ENCODE data around the gene DAZAP2. TPM values are rescaled to one million over a fixed set of nuclear protein-coding genes. Genes with fewer than 3 reads are reported as not detected.
"Not testable (repeated sequence)": the region's sequence is repeated elsewhere in the genome, so short reads cannot be mapped to it uniquely, and the experiment has no call there.

DAZAP2 gene
- total RNA-seq, 4 donors from 2014 or later = 172 to 424 (median 256) TPM

- H3K4me3 ChIP-seq (ENCODE audit: low read depth, poor library complexity, severe bottlenecking) = no peak overlapping the region
- intact Hi-C loops (cut with DNase I; ENCODE audit: low total_unique reads) = no loop called here
- no peak for DNase-seq (ENCODE audit: low spot score in 2 of 2)
- WGBS, 2 donors = 86 to 91% methylated on average over 11 of the region's 11 CpGs
- TF ChIP-seq, protein P1, sequence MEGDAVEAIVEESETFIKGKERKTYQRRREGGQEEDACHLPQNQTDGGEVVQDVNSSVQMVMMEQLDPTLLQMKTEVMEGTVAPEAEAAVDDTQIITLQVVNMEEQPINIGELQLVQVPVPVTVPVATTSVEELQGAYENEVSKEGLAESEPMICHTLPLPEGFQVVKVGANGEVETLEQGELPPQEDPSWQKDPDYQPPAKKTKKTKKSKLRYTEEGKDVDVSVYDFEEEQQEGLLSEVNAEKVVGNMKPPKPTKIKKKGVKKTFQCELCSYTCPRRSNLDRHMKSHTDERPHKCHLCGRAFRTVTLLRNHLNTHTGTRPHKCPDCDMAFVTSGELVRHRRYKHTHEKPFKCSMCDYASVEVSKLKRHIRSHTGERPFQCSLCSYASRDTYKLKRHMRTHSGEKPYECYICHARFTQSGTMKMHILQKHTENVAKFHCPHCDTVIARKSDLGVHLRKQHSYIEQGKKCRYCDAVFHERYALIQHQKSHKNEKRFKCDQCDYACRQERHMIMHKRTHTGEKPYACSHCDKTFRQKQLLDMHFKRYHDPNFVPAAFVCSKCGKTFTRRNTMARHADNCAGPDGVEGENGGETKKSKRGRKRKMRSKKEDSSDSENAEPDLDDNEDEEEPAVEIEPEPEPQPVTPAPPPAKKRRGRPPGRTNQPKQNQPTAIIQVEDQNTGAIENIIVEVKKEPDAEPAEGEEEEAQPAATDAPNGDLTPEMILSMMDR (IDR thresholded peaks at IDR 0.05) = no peak
- TF ChIP-seq POLR2A (IDR thresholded peaks at IDR 0.05) = no peak
These were observed 7.0 kb downstream of the DAZAP2 start for GRCh38 chr12:51245476-51246253.

- TF ChIP-seq, protein P1 (IDR thresholded peaks at IDR 0.05) = no peak
- no peak for TF ChIP-seq POLR2A (IDR thresholded peaks at IDR 0.05)
- DNase-seq (ENCODE audit: low spot score in 2 of 2) = no peak
- intact Hi-C loops (cut with DNase I; ENCODE audit: low total_unique reads) = no loop called here
- H3K4me3 ChIP-seq (ENCODE audit: low read depth, poor library complexity, severe bottlenecking) = no peak overlapping the region
- WGBS, 2 donors = 42 to 58% methylated on average over 7 of the region's 7 CpGs
These were observed 7.7 kb downstream of the DAZAP2 start for GRCh38 chr12:51246254-51246853.

DNA sequence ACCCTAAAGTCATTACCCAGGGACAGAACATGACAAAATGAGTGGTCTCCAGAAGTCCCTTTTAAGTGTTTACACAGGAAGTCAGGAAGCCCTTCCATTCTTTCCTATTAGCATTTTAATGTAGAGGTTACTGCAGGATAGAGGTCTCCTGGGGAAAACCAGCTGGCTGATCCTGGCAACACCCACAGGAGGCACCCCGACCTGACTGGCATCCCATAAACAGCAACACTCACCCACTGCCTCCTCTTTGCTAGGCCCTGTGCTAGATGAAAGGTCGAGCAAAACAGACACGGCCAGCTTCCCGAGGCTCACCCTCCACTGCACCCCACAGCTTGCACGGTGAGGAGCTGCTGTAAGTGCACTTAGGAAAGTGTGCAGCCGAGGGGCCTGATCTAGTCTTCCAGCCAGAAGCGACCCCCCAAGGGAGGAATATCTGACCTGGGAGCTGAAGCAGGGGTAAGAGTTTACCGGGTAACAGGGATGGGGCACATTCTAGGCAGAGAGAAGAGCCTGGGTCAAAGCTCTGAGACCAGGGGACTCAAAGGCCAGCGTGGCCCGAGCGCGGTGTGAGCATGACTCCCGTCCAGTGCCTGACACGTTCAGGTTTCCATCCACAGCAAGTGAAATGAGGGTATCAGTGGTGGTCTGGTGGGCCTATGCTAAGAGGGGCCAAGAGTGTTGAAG lies 9.0 kb downstream of the DAZAP2 start:
- H3K4me3 ChIP-seq (ENCODE audit: low read depth, poor library complexity, severe bottlenecking) = no peak overlapping the region
- DNase-seq (ENCODE audit: low spot score in 2 of 2) = no peak
- 71 to 80% methylated on average over 14 of the region's 14 CpGs for WGBS, 2 donors
- intact Hi-C loops (cut with DNase I; ENCODE audit: low total_unique reads) = no loop called here
- TF ChIP-seq, protein P1 (IDR thresholded peaks at IDR 0.05) = no peak
- no peak for TF ChIP-seq POLR2A (IDR thresholded peaks at IDR 0.05)

DNA sequence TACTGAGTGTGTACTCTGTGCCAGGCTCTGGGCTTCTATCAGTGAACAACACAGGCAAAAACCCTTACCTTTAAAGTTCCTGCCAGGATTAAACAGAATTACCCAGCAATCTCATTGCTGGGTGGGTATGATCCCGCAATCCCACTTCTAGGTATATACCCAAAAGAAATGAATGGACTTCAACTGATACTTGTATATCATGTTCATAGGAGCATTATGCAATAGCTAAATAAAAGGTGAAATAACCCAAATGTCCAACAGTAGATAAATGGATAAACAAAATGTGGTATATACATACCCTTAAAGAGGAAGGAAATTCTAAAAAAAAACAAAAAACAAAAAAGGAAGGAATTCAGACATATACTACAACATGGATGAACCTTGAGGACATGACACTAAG lies 14.7 kb downstream of the DAZAP2 start:
- no peak for TF ChIP-seq POLR2A (IDR thresholded peaks at IDR 0.05)
- TF ChIP-seq, protein P1 (IDR thresholded peaks at IDR 0.05) = no peak
- H3K4me3 ChIP-seq (ENCODE audit: low read depth, poor library complexity, severe bottlenecking) = no peak overlapping the region
- DNase-seq (ENCODE audit: low spot score in 2 of 2) = no peak
- intact Hi-C loops (cut with DNase I; ENCODE audit: low total_unique reads) = no loop called here
- WGBS, 2 donors = 100% methylated on average over 1 of the region's 1 CpG

DNA sequence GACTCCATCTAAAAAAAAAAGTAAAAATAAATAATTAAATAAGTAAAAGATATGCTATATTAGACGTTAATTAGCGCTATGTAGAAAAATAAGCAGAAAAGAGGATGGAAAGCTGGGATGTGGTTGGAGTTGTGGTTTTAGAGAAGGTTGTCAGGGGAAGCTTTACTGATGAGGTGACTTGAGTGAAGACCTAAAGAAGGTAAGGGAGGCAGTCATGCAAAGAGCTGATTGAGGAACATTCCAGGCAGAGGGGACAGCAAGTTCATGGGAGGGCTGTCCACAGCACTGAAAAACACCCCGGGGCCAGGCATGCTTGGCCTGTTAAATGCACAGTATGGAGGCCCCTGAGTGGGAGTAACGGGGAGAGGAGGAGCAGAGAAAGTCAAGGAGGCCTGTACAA lies 15.9 kb downstream of the DAZAP2 start:
- TF ChIP-seq, protein P1 (IDR thresholded peaks at IDR 0.05) = no peak
- no peak for TF ChIP-seq POLR2A (IDR thresholded peaks at IDR 0.05)
- intact Hi-C loops (cut with DNase I; ENCODE audit: low total_unique reads) = no loop called here
- 83 to 87% methylated on average over 4 of the region's 4 CpGs for WGBS, 2 donors
- DNase-seq (ENCODE audit: low spot score in 2 of 2) = no peak
- no peak overlapping the region for H3K4me3 ChIP-seq (ENCODE audit: low read depth, poor library complexity, severe bottlenecking)

GRCh38 chr12:51259600-51259999 lies 21.0 kb downstream of the DAZAP2 start:
- DNase-seq (ENCODE audit: low spot score in 2 of 2); H3K4me3 ChIP-seq (ENCODE audit: low read depth, poor library complexity, severe bottlenecking); intact Hi-C loops (cut with DNase I; ENCODE audit: low total_unique reads): not testable (repeated sequence)
- 96 to 100% methylated on average over 1 of the region's 1 CpG for whole genome bisulfite sequencing, 2 donors
